IPS-18c (cell line): ENCODE measurements around the gene CLSTN2.

ENCODE experiments used
- H3K4me3 ChIP-seq: 2 replicates; pipeline ENCODE4 v1.7.0; 2013; ENCODE audit warnings: low read depth, mild to moderate bottlenecking, low read length, moderate library complexity; ENCODE audit not compliant: insufficient read depth
- H3K9me3 ChIP-seq: one replicate; pipeline ENCODE4 v1.6.1; 2013; ENCODE audit warnings: mild to moderate bottlenecking, low read length, moderate library complexity; ENCODE audit not compliant: control insufficient read depth, insufficient read depth

The CLSTN2 gene

DNA sequence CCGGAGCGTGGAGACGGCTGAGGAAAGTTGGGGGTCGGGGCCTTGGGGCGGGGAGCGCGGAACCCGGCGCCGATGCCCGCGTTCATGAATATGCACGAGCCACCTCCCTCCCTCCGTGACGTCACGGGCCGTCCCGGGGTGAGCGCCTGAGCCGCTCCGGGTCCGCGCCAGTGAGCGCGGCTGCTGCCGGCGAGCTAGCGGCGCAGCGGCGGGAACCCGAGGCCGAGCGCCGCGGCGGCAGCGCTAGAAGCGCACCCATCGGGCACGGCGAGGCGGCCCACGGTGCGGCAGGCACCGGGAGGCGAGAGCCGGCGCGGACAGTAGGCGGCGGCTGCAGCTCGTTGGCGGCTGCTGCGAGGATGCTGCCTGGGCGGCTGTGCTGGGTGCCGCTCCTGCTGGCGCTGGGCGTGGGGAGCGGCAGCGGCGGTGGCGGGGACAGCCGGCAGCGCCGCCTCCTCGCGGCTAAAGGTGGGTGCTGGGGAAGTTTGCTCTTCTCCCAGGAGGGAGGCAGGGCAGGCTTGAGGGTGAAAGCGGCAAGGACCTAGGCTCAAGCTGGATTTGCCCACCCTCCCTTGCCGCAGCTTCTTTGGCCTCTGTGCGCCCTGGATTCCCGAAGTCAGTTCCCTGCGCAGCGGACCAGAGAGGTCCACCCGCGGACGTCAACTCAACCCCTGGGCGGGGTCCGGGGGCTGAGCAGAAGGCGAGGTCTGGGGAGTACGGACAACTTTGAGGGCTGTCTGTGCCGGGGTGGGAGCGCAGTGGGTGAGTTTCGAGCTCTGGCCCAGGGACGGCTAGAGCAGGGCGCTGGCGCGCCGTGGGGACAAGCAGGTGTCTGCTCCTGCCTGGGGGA, at the start of gene CLSTN2:
TSS of gene CLSTN2 (plus strand) at position 170 of the 850 bp plus-strand sequence.
- Histone ChIP-seq H3K4me3 (peak within 1 kb of the TSS; percentile 77), H3K9me3 (peaks cover 4% of the 10 kb centered on the region)

DNA sequence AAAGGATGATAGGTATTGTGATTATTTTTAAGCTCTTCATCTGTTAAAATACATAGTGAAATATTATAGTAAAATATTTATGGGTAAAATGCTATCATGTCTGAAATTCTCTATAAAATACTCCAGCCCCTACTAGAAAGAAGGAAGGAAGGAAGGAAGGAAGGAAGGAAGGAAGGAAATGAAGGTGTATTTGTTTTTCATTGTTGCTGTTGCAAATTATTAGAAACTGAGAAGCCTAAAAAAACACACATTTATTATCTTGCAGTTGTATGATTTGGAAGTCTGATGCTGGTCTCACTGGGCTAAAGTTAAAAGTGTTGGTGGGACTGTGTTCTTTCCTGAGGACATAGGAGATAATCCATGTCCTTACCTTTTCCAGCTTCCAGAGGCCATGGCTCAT, 47.6 kb upstream of the CLSTN2 start:
- peaks cover 4% of the 10 kb centered on the region for H3K9me3 ChIP-seq
- no peak overlapping the region for H3K4me3 ChIP-seq

DNA sequence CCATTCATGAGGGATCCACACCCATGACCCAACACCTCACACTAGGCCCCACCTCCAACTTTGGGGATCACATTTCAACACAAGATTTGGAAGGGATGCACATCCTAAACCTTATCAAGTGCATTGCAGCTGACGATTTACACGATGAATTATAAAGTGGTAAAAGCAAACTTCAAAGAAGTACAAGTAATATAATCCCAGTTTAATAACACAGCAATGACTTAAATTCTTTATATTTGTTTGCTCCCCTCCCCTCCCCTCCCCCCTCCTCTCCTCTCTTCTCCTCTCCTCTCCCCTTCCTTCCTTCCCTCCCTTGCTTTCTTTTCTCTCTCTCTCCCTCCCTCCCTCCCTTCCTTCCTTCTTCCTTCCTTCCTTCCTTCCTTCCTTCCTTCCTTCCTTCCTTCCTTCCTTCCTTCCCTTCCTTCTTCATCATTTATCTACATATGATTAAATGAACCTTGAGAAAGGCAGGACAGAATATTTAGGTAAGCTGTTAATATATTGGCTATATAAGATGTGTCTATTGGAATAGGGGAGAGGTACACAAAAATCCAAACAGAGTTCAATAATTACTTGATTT, 46.3 kb upstream of the CLSTN2 start:
- no peaks in the 10 kb centered on the region for H3K9me3 ChIP-seq

GRCh38 chr3:139893267-139893962, 41.6 kb upstream of the CLSTN2 start:
- no peak overlapping the region for H3K4me3 ChIP-seq
- no peaks in the 10 kb centered on the region for H3K9me3 ChIP-seq

More for the DNA sequence above, 46.3 kb upstream of the CLSTN2 start:
- H3K4me3 ChIP-seq = no peak overlapping the region

DNA sequence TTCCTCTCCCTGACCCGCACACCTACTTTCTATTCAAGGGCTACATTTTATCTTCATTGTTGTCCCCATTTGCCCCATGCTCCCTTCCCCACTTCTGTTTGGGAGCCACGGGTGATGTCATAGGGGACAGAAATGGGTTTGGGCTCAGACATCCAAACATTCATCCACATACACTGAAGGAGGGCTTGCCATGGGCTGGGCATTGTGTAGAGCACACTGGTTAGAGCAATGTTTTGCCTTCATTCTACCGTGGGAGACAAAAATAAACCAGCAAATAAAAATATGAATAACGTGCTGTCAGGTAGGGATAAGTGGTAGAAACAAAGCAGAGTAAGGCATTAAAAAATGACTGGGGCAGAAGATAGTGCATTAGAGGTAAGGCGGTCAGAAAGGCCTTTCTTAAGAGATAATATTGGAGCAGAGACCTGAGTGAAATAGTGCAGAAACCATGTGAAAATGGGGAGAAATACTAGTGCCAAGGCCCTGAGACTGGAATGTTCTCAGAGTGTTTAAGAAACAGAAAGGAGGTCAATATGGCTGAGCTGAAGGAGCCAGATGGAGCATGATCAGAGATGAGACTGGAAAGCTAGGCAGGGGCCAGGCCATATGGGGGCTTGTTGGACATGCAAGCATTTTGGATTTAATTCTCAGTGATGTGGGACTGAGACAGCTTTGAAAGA, 40.9 kb upstream of the CLSTN2 start:
- Histone ChIP-seq H3K9me3 (no peaks in the 10 kb centered on the region), H3K4me3 (no peak overlapping the region)

- no peak overlapping the region for H3K4me3 ChIP-seq
- no peaks in the 10 kb centered on the region for H3K9me3 ChIP-seq
Observed at GRCh38 chr3:139894643-139894989, 40.4 kb upstream of the CLSTN2 start.

DNA sequence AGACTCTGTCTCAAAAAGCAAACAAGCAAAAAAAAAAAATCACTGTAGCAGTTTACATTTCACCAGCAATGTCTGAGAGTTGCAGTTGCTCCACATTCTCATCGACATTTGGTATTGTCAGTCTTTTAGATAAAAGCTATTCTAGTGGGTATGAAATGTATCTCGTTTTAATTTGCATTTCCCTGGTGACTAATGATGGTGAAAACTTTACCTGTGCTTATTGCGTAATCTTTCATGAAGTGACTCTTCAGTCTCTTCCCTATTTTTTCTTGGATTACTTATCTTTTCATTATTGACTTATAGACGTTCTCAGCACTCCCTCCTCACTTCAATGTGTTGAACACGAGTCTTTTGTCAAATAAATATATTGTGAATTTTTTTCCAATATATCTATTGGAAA, 37.2 kb upstream of the CLSTN2 start:
- Histone ChIP-seq H3K4me3 (no peak overlapping the region), H3K9me3 (no peaks in the 10 kb centered on the region)

GRCh38 chr3:139906418-139906817, 28.6 kb upstream of the CLSTN2 start:
- no peaks in the 10 kb centered on the region for H3K9me3 ChIP-seq
- H3K4me3 ChIP-seq = no peak overlapping the region

DNA sequence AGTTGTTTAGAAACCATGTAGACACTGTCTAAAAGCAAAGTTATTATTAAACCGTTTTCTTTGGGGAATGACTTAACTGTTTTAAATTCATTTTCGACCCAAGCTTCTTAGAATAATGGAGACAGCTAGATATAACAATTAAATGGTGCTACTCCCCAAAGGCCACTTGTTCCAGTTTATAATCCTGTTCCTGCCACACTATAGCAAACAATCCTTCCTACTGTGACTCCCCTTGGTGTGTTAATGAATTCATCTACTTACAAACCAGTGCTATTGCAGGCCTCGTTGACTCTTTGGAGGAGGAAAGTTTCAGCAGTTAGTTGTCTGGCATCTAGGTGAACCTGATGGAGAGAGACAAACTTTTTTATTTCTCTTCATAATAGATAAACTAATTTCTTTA, 25.2 kb upstream of the CLSTN2 start:
- no peaks in the 10 kb centered on the region for H3K9me3 ChIP-seq
- H3K4me3 ChIP-seq = no peak overlapping the region

DNA sequence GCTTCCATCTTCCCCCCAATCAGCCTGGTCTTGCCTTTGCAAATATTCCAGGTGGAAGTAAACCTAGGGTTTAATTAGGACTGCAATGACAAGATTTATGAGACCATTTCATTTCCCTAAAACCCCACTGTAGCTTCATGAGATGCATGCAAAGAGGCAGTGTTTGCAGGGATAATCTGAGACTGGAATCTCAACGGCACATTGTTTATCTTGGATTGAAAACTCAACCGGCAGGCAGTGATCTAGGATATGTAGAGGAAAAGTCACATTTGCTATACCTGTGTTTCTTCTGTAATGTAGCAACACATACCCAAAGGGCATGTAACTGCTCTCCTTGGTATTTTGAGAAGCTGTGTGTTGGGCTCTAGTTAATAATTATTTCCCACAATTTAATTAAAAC, 18.7 kb upstream of the CLSTN2 start:
- Histone ChIP-seq H3K9me3 (no peaks in the 10 kb centered on the region), H3K4me3 (no peak overlapping the region)

GRCh38 chr3:139917226-139917785, 17.7 kb upstream of the CLSTN2 start:
- H3K4me3 ChIP-seq = no peak overlapping the region
- H3K9me3 ChIP-seq = no peaks in the 10 kb centered on the region

GRCh38 chr3:139928708-139929505, 6.1 kb upstream of the CLSTN2 start:
- Histone ChIP-seq H3K9me3 (no peaks in the 10 kb centered on the region), H3K4me3 (no peak overlapping the region)

- Histone ChIP-seq H3K9me3 (no peaks in the 10 kb centered on the region), H3K4me3 (no peak overlapping the region)
Observed at GRCh38 chr3:139930211-139930610, 4.8 kb upstream of the CLSTN2 start.

DNA sequence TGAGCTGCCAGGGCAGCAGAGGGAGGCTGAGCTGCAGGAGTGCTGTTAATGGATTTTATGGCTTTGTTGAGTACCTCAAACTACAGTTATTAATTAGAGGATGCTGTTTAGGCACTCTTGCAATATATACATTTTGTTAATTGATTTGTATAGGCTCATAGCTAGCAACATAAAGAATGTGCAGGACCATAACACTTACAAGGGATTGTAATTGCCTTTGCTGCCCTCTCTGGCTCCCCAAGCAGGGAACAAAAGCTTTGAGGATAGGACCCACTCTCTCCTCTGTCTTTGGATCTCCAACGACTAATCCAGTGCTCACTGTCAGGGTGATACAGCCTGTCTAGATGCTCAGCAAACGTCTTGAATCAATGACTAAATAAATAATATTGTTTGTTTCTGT, 1.2 kb upstream of the CLSTN2 start:
- Histone ChIP-seq H3K4me3 (no peak overlapping the region), H3K9me3 (peaks cover 4% of the 10 kb centered on the region)

GRCh38 chr3:139934613-139935015, 371 bp upstream of the CLSTN2 start:
- Histone ChIP-seq H3K4me3 (peak overlapping the region; percentile 77), H3K9me3 (peaks cover 4% of the 10 kb centered on the region)

DNA sequence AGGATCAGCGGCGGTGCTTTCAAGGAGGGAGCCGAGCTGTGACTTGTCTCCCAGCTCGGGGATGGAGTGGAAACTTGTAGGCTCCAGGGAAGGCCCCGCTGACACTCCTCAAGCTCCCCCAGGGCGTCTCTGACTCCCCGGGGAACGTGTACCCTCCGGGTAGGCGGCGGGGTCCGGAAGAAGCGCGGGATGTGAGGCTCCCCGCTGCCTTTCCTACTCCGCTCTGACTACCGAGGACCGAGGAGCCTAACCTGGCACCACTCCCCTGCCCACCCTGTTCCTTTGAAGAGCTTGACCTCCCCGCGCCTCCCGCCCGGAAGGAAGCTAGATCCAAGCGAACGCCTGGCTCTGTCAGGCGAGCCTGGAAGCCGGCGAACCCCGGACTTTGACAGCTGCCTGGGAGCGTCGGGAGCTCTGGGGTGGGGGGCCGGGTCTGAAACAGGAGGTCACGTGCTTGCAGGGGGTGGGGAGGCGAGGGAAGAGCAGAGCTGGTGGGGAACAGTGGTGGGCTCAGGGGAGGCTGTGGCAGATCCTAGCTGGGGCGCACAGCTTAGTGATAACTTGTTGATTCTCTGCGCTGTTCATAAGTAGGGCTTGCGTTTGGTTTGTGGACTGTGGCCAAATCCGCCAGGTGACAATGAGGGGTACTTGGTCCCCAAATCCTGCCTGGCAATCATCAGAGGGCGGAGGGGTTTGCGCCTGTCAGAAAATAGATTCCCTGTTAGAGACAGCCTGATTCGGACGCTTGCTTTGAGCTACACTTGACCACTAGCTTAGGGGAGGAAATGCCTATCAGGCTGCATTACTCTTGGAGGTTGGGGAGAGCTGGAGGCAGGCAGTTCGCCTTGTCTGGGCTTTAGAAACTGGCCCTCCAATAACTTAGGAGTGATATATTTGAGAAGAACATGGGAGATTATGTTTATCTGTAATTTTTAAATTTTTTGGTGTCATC, 1.2 kb downstream of the CLSTN2 start:
- peaks cover 4% of the 10 kb centered on the region for H3K9me3 ChIP-seq
- peak overlapping the region; percentile 77 for H3K4me3 ChIP-seq
